CD8-positive, alpha-beta memory T cell (primary cell): Measurements from ENCODE around the gene TCF7L2. TPM values are rescaled to one million over a fixed set of nuclear protein-coding genes. Genes with fewer than 3 reads are reported as not detected.

Experiments used
- CTCF ChIA-PET: fragments of 350-600 bp; sonication (Branson Sonifier 250); formaldehyde crosslinking; loops from one replicate; lab custom pipeline; 2021; ENCODE audit warnings: antibody characterized with exemption; lab: Charles Lee
- POLR2A ChIA-PET: fragments of 350-600 bp; sonication (Branson Sonifier 250); formaldehyde crosslinking; loops from one replicate; lab custom pipeline; 2021; ENCODE audit warnings: antibody characterized with exemption; lab: Charles Lee
- DNase-seq, 5 donors: peaks; one replicate each; pipeline versions ENCODE4 v3.0.0 to v3.0.0-alpha.2; 2020 to 2022; ENCODE audit warnings: mixed read lengths in 1 of 5
- H3K27ac ChIP-seq: one replicate; pipeline ENCODE4 v1.7.0; 2013; ENCODE audit warnings: low read depth, mild to moderate bottlenecking, low read length, moderate library complexity
- H3K27me3 ChIP-seq: 2 replicates; pipeline ENCODE4 v1.7.0; 2013; ENCODE audit warnings: low read length, mild to moderate bottlenecking; ENCODE audit not compliant: insufficient read depth, poor library complexity, severe bottlenecking
- H3K36me3 ChIP-seq: 2 replicates; pipeline ENCODE4 v1.7.0; 2013; ENCODE audit warnings: mild to moderate bottlenecking, low read length, moderate library complexity; ENCODE audit not compliant: insufficient read depth
- H3K4me1 ChIP-seq: 2 replicates; pipeline ENCODE4 v1.7.0; 2013; ENCODE audit warnings: mild to moderate bottlenecking, low read length, moderate library complexity; ENCODE audit not compliant: insufficient read depth
- H3K4me3 ChIP-seq: 2 replicates; pipeline ENCODE4 v1.7.0; 2013; ENCODE audit warnings: mild to moderate bottlenecking, low read length
- H3K9me3 ChIP-seq: 2 replicates; pipeline ENCODE4 v1.7.0; 2013; ENCODE audit warnings: mild to moderate bottlenecking, low read length
- H3K27ac Mint-ChIP-seq, 8 donors: one replicate each; pipeline ENCODE4 v1.8.0; 2020 to 2021; ENCODE audit warnings: mixed read lengths in 8 of 8, mild to moderate bottlenecking in 6 of 8, inconsistent platforms in 3 of 8, moderate library complexity in 3 of 8
- H3K27me3 Mint-ChIP-seq, 2 donors: one replicate each; pipeline ENCODE4 v1.8.0; 2020 to 2021; ENCODE audit warnings: mixed read lengths in 2 of 2, mild to moderate bottlenecking in 1 of 2, moderate library complexity in 1 of 2
- H3K36me3 Mint-ChIP-seq, 3 donors: one replicate each; pipeline ENCODE4 v1.8.0; 2020 to 2021; ENCODE audit warnings: mixed read lengths in 3 of 3, inconsistent platforms in 1 of 3, mild to moderate bottlenecking in 1 of 3
- H3K4me1 Mint-ChIP-seq, 3 donors: one replicate each; pipeline ENCODE4 v1.8.0; 2020 to 2021; ENCODE audit warnings: mixed read lengths in 3 of 3, inconsistent platforms in 1 of 3, mild to moderate bottlenecking in 1 of 3
- H3K4me3 Mint-ChIP-seq, 7 donors: one replicate each; pipeline ENCODE4 v1.8.0; 2020 to 2021; ENCODE audit warnings: mixed read lengths in 7 of 7, mild to moderate bottlenecking in 6 of 7, moderate library complexity in 4 of 7, inconsistent platforms in 2 of 7
- H3K9me3 Mint-ChIP-seq, 5 donors: one replicate each; pipeline ENCODE4 v1.8.0; 2020 to 2022; ENCODE audit warnings: mixed read lengths in 5 of 5, mild to moderate bottlenecking in 3 of 5, moderate library complexity in 2 of 5, inconsistent platforms in 1 of 5
- polyA plus RNA-seq: library from polyadenylated mRNA; unstranded; fragments of 300-500 nt; fragmentation: Illumina TruSeq; gene quantifications from one replicate; pipeline ENCODE4 v1.2.3, GENCODE V29; 2021
- total RNA-seq, 2 experiments: library from RNA; stranded (reverse); gene quantifications; one replicate each; pipeline ENCODE4 v1.2.3, GENCODE V29; 2021

Gene TCF7L2
- total and polyA plus RNA-seq, 3 experiments from 2014 or later = 0.81 to 1.8 (median 0.89) TPM

GRCh38 chr10:113033991-113034390 lies 83.9 kb downstream of the TCF7L2 start:
- no peak for DNase-seq
- Histone ChIP-seq H3K4me3 (no peak overlapping the region), H3K36me3 (no peaks in the 10 kb centered on the region), H3K9me3 (no peaks in the 10 kb centered on the region), H3K27me3 (no peaks in the 10 kb centered on the region), H3K4me1 (no peaks in the 10 kb centered on the region), H3K27ac (no peak overlapping the region)
- no peak overlapping the region for H3K27ac Mint-ChIP-seq
- peaks cover 0 to 9% (median 0%) of the 10 kb centered on the region in 3 donors for H3K36me3 Mint-ChIP-seq
- ChIA-PET CTCF (no interaction called here), POLR2A (no interaction called here)
- no peak overlapping the region for H3K4me3 Mint-ChIP-seq
- peaks cover 0 to 5% of the 10 kb centered on the region in 2 donors for H3K27me3 Mint-ChIP-seq
- peaks cover 0 to 2% (median 0%) of the 10 kb centered on the region in 5 donors for H3K9me3 Mint-ChIP-seq
- H3K4me1 Mint-ChIP-seq = no peaks in the 10 kb centered on the region

GRCh38 chr10:113035732-113036312 lies 85.8 kb downstream of the TCF7L2 start:
- Histone ChIP-seq H3K4me1 (no peaks in the 10 kb centered on the region), H3K36me3 (no peaks in the 10 kb centered on the region), H3K4me3 (no peak overlapping the region), H3K27ac (no peak overlapping the region), H3K27me3 (no peaks in the 10 kb centered on the region), H3K9me3 (no peaks in the 10 kb centered on the region)
- H3K9me3 Mint-ChIP-seq = peaks cover 0 to 2% (median 0%) of the 10 kb centered on the region in 5 donors
- no peak for DNase-seq
- peaks cover 0 to 5% of the 10 kb centered on the region in 2 donors for H3K27me3 Mint-ChIP-seq
- H3K36me3 Mint-ChIP-seq = peaks cover 0 to 4% (median 0%) of the 10 kb centered on the region in 3 donors
- no peaks in the 10 kb centered on the region for H3K4me1 Mint-ChIP-seq
- H3K4me3 Mint-ChIP-seq = peak overlapping the region in 1 of 7 donors; percentile 29
- no peak overlapping the region for H3K27ac Mint-ChIP-seq
- ChIA-PET POLR2A (no interaction called here), CTCF (no interaction called here)

- no peak for DNase-seq
- ChIA-PET CTCF (no interaction called here), POLR2A (no interaction called here)
- no peak overlapping the region for H3K4me3 ChIP-seq
- no peaks in the 10 kb centered on the region for H3K36me3 ChIP-seq
- H3K4me3 Mint-ChIP-seq = no peak overlapping the region
- no peak overlapping the region for H3K27ac Mint-ChIP-seq
- H3K9me3 ChIP-seq = no peaks in the 10 kb centered on the region
- no peak overlapping the region for H3K27ac ChIP-seq
- H3K4me1 Mint-ChIP-seq = no peaks in the 10 kb centered on the region
- no peaks in the 10 kb centered on the region for H3K4me1 ChIP-seq
- H3K27me3 Mint-ChIP-seq = peaks cover 0 to 5% of the 10 kb centered on the region in 2 donors
- H3K27me3 ChIP-seq = no peaks in the 10 kb centered on the region
- H3K9me3 Mint-ChIP-seq = peaks cover 0 to 2% (median 0%) of the 10 kb centered on the region in 5 donors
- peaks cover 0 to 4% (median 0%) of the 10 kb centered on the region in 3 donors for H3K36me3 Mint-ChIP-seq
These were observed 86.6 kb downstream of the TCF7L2 start for GRCh38 chr10:113036619-113037018.

GRCh38 chr10:113037218-113037617 lies 87.2 kb downstream of the TCF7L2 start:
- Mint-ChIP-seq H3K27me3 (peaks cover 0 to 4% of the 10 kb centered on the region in 2 donors), H3K4me1 (no peaks in the 10 kb centered on the region), H3K9me3 (peaks cover 0 to 2% (median 0%) of the 10 kb centered on the region in 5 donors), H3K36me3 (peaks cover 0 to 4% (median 0%) of the 10 kb centered on the region in 3 donors), H3K27ac (no peak overlapping the region), H3K4me3 (no peak overlapping the region)
- POLR2A ChIA-PET = no interaction called here
- Histone ChIP-seq H3K4me1 (no peaks in the 10 kb centered on the region), H3K27me3 (no peaks in the 10 kb centered on the region), H3K27ac (no peak overlapping the region), H3K36me3 (no peaks in the 10 kb centered on the region), H3K4me3 (no peak overlapping the region), H3K9me3 (no peaks in the 10 kb centered on the region)
- no peak for DNase-seq
- CTCF ChIA-PET = no interaction called here

GRCh38 chr10:113038183-113038582 lies 88.1 kb downstream of the TCF7L2 start:
- Histone ChIP-seq H3K27ac (no peak overlapping the region), H3K27me3 (no peaks in the 10 kb centered on the region), H3K9me3 (no peaks in the 10 kb centered on the region), H3K4me3 (no peak overlapping the region), H3K36me3 (no peaks in the 10 kb centered on the region), H3K4me1 (no peaks in the 10 kb centered on the region)
- Mint-ChIP-seq H3K9me3 (peaks cover 0 to 2% (median 0%) of the 10 kb centered on the region in 5 donors), H3K4me3 (no peak overlapping the region), H3K27ac (no peak overlapping the region), H3K4me1 (peaks cover 0 to 1% (median 0%) of the 10 kb centered on the region in 3 donors), H3K27me3 (peaks cover 0 to 7% of the 10 kb centered on the region in 2 donors), H3K36me3 (peaks cover 0 to 4% (median 2%) of the 10 kb centered on the region in 3 donors)
- ChIA-PET POLR2A (no interaction called here), CTCF (no interaction called here)
- no peak for DNase-seq

GRCh38 chr10:113038985-113039384 lies 88.9 kb downstream of the TCF7L2 start:
- H3K4me1 Mint-ChIP-seq = peaks cover 0 to 1% (median 0%) of the 10 kb centered on the region in 3 donors
- H3K9me3 Mint-ChIP-seq = no peaks in the 10 kb centered on the region
- H3K36me3 Mint-ChIP-seq = peaks cover 0 to 7% (median 2%) of the 10 kb centered on the region in 3 donors
- DNase-seq = no peak
- Histone ChIP-seq H3K9me3 (no peaks in the 10 kb centered on the region), H3K27ac (no peak overlapping the region), H3K4me1 (no peaks in the 10 kb centered on the region), H3K4me3 (no peak overlapping the region), H3K27me3 (no peaks in the 10 kb centered on the region), H3K36me3 (no peaks in the 10 kb centered on the region)
- ChIA-PET POLR2A (no interaction called here), CTCF (no interaction called here)
- no peak overlapping the region for H3K27ac Mint-ChIP-seq
- H3K4me3 Mint-ChIP-seq = no peak overlapping the region
- peaks cover 0 to 7% of the 10 kb centered on the region in 2 donors for H3K27me3 Mint-ChIP-seq

GRCh38 chr10:113041324-113041723 lies 91.3 kb downstream of the TCF7L2 start:
- H3K27me3 ChIP-seq = no peaks in the 10 kb centered on the region
- CTCF ChIA-PET = interaction anchor here (0.8 kb wide), 1 partner anchor 9 kb away, joined by 3 read pairs; no protein-coding TSS in a partner anchor
- peaks cover 0 to 7% of the 10 kb centered on the region in 2 donors for H3K27me3 Mint-ChIP-seq
- H3K36me3 ChIP-seq = no peaks in the 10 kb centered on the region
- peaks cover 0 to 4% (median 2%) of the 10 kb centered on the region in 3 donors for H3K36me3 Mint-ChIP-seq
- no peak overlapping the region for H3K27ac Mint-ChIP-seq
- H3K4me3 Mint-ChIP-seq = no peak overlapping the region
- peaks cover 0 to 4% (median 0%) of the 10 kb centered on the region in 3 donors for H3K4me1 Mint-ChIP-seq
- no peak overlapping the region for H3K27ac ChIP-seq
- POLR2A ChIA-PET = no interaction called here
- DNase-seq = no peak
- no peak overlapping the region for H3K4me3 ChIP-seq
- H3K4me1 ChIP-seq = no peaks in the 10 kb centered on the region
- H3K9me3 Mint-ChIP-seq = no peaks in the 10 kb centered on the region
- H3K9me3 ChIP-seq = no peaks in the 10 kb centered on the region

GRCh38 chr10:113041841-113042750 lies 92.0 kb downstream of the TCF7L2 start:
- H3K36me3 ChIP-seq = no peaks in the 10 kb centered on the region
- H3K4me1 ChIP-seq = no peaks in the 10 kb centered on the region
- Mint-ChIP-seq H3K9me3 (no peaks in the 10 kb centered on the region), H3K36me3 (peaks cover 0 to 4% (median 2%) of the 10 kb centered on the region in 3 donors), H3K4me1 (peaks cover 0 to 4% (median 0%) of the 10 kb centered on the region in 3 donors), H3K27me3 (peaks cover 0 to 7% of the 10 kb centered on the region in 2 donors), H3K4me3 (peak overlapping the region in 1 of 7 donors; percentile 3), H3K27ac (no peak overlapping the region)
- H3K27ac ChIP-seq = no peak overlapping the region
- no peak for DNase-seq
- H3K27me3 ChIP-seq = no peaks in the 10 kb centered on the region
- POLR2A ChIA-PET = no interaction called here
- H3K4me3 ChIP-seq = no peak overlapping the region
- no peaks in the 10 kb centered on the region for H3K9me3 ChIP-seq
- CTCF ChIA-PET = interaction anchor here (0.8 kb wide), 1 partner anchor 8 kb away, joined by 3 read pairs; no protein-coding TSS in a partner anchor
